GM12865 (cell line): ENCODE measurements around the gene RNF181.
"Not testable (repeated sequence)": the region's sequence is repeated elsewhere in the genome, so short reads cannot be mapped to it uniquely, and the experiment has no call there.

Source experiments
- DNase-seq: peaks from one replicate; pipeline ENCODE4 v3.0.0; 2010; ENCODE audit warnings: low read depth
- H3K4me3 ChIP-seq: 2 replicates; pipeline ENCODE4 v1.5.1; 2011; ENCODE audit warnings: mild to moderate bottlenecking, low read depth, low read length, control low read depth
- TF ChIP-seq, protein P1 (sequence below): IDR thresholded peaks from 2 replicates; pipeline ENCODE4 v1.5.1; 2011; ENCODE audit warnings: low read length, control low read depth, low read depth, inconsistent platforms; ENCODE audit not compliant: insufficient read depth; ENCODE audit errors: missing control alignments

RNF181 gene

DNA sequence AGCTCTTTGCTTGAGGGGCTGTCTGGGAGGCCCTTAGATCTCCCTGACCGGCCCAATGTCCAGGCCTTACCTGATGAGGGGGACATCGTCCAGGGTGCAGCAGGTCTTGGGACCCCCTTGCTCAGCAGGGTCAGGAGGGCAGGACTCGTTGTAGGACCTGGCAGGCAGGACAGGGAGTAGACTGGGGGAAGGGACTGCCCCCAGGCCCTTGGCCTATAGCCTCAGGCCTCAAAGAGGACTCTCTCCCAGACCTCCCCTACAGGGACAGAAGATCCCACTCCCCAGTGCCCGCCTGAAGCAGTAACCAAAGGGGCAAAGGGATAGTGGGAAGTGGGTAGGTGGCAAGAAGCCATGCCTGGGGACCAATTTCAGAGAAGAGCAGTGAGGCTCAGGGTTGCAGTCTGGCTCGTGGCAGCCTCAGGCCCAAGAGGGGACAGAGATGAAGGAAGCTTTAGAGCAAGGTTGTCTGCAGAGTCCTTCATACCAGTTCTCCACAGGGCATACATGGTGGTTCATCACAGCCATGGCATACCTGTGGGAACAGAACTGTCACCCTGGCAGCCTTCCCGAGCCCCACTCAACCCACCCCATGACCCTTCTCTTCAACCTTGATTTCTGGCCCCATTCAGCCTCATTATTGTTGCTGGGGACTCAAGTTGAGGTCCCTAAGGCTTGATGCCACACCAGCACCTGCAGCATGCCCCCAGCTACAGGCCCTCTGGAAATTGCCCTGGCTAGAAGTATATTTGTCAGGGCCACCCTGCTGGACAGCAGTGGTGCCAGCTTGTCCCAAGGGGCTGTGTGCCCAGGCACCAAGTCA is 5.6 kb downstream of the RNF181 start:
- no peak for DNase-seq
- H3K4me3 ChIP-seq, result no peak overlapping the region
- TF ChIP-seq, protein P1, sequence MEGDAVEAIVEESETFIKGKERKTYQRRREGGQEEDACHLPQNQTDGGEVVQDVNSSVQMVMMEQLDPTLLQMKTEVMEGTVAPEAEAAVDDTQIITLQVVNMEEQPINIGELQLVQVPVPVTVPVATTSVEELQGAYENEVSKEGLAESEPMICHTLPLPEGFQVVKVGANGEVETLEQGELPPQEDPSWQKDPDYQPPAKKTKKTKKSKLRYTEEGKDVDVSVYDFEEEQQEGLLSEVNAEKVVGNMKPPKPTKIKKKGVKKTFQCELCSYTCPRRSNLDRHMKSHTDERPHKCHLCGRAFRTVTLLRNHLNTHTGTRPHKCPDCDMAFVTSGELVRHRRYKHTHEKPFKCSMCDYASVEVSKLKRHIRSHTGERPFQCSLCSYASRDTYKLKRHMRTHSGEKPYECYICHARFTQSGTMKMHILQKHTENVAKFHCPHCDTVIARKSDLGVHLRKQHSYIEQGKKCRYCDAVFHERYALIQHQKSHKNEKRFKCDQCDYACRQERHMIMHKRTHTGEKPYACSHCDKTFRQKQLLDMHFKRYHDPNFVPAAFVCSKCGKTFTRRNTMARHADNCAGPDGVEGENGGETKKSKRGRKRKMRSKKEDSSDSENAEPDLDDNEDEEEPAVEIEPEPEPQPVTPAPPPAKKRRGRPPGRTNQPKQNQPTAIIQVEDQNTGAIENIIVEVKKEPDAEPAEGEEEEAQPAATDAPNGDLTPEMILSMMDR, result no peak

DNA sequence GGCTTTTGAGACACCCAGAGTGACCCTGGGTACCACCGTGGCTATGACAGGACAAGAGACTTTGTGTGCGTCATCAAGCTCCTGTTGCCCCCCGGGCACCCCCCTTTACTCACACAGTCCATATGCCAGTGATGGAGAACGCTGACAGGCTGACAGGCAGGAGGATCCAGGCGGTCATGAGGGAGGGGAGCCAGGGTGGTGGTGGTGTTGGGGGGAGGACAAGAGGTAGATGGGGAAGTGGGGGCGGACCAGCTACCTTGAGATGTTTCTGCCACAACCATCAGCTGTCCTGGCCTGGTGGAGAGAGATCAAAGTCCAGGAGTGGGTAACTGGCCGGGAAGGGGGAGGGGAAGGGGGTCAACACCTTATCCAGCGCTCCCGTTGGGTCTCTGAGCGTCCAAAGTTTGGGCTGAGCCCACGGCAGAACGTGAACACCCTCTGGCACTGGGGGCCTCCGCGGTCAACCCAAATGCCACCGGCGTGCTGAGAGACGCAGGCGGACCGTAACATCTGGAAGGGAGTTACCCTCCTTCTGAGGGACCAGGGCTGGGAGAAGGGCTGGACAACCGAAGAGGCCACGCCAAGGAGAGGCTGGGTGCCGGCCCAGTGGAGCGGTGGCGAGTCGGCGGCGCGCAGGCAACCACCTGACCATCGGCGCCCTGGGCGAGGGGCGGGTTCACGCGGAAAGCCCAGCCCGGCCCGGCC is 6.4 kb downstream of the RNF181 start:
- no peak for DNase-seq
- TF ChIP-seq, protein P1, result no peak
- peak overlapping the region; percentile 75 for H3K4me3 ChIP-seq

DNA sequence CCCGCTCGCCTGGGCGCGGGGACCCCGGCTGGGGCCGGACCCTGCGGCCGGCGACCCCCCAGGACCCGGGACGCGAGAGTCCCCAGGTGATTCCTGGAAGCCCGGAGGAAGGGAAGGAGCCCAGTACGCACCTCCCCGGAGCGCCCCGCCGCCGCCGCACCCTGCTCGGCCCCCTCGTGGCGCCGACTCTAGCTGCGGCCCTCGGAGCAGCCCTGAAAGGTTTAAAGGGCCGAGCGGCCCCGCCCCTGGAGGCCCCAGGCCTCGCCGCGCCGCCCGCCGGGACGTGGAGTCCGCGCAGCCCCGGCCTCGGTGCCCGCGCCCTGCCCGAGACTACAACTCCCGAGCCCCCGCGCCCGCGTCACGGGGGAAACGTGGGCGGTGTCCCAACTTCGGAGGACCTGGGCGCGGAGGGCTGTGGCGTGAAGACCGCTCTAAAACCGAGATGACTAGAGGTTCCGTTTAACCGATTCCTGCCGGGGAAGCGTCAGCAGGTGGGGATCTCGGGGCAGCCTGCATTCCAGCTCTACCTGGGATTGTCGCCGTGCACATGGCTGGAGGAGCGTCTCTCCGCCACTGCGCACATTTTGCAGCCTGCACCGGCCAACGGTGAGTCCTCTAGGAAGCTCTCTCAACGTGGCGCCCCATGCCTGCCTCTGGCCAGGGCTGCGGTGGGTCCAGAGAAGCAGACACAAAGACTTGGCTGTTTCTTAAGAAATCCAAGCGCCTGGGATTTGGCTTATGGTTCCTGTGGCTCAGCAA is 7.1 kb downstream of the RNF181 start, which contains the start of gene TMEM150A:
TMEM150A (minus strand) TSS at position 223 of the 759 bp plus-strand sequence. CDS start 750 bp downstream, outside the sequence.
- peak within 1 kb of the TSS; percentile 75 for H3K4me3 ChIP-seq
- TF ChIP-seq, protein P1, result peak; percentile 38
- peak; percentile 92 for DNase-seq

DNA sequence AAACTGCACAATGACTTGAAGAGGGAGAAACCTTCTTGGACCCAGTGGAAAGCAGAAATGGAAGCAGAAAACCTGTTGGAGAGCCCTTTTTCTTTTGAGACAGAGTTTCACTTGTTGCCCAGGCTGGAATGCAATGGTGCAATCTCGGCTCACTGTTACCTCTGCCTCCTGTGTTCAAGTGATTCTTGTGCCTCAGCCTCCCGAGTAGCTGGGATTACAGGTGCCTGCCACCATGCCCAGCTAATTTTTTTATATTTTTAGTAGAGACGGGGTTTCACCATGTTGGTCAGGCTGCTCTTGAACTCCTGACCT is 8.5 kb downstream of the RNF181 start:
- not testable (repeated sequence) for H3K4me3 ChIP-seq, DNase-seq

DNA sequence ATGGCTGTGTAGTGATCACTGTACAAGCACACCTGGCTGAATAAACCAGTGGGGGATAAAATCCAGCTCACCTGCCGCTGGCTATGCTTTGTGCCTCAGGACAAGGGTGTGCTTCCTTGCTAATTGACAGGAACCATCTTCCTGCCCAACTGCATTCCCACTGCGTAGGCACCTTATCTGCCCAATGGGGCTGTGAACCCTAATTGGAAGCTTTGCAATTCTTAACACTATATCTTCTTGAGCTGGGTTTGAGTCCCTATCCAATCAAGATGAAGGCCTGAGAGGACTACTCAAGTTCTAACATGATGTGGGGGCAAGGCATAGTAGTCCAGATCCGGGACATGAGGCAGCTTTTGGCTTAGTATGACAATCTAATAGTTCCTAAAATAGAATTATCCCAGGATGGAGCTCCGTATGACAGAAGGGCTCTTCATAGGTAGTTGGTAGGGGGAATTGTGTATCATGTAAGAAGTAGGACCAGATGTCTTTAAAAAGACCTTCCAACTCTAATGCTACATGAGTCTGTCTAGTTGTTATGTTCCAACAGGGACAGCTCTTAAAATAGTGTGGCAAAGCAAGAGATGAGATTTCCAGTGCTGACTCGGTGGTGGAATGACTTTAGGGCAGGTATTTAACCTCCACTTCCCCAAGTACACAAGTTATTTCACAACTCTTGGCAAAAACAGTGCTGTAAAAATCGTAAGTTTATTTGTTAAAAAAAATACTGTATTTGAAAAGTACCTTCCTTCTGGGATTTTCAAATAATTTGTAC is 9.2 kb downstream of the RNF181 start:
- TF ChIP-seq, protein P1, result no peak
- no peak overlapping the region for H3K4me3 ChIP-seq
- no peak for DNase-seq

DNA sequence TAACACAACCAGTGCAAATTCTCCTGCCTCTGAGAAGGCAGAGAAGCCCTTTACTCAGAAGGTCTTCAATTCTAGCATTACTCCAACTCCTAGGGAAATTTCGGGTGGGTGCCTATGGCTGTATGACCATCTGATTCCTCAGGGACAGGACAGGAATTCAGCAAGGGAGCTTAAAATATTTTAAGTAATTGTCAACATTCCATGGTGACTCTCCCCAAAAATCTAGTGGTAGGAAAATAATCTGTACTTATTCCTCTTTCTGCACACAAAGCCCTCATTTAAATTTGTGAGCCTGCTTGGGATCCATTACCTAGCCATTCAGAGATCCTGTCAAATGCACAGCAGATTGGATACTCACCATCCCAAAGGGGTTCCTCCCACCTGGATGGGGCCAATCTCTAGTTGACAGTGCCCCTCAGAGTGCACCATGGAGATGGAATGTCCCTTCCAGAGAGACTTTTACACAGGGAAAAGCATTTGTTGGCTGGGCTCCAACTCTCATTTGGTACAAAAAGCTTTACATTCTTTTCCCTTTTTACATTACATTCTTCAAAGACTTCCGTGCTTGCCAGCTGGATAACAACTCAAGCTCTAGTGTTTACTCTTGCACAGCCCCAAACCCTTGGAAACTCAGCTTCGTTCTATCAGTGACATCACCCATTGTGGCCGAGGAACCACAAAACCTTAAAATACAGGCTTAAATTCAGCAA is 10.0 kb downstream of the RNF181 start:
- DNase-seq, result no peak
- H3K4me3 ChIP-seq, result no peak overlapping the region
- TF ChIP-seq, protein P1, result no peak
